ENCODE measurements around the gene ZNF219.

DNA sequence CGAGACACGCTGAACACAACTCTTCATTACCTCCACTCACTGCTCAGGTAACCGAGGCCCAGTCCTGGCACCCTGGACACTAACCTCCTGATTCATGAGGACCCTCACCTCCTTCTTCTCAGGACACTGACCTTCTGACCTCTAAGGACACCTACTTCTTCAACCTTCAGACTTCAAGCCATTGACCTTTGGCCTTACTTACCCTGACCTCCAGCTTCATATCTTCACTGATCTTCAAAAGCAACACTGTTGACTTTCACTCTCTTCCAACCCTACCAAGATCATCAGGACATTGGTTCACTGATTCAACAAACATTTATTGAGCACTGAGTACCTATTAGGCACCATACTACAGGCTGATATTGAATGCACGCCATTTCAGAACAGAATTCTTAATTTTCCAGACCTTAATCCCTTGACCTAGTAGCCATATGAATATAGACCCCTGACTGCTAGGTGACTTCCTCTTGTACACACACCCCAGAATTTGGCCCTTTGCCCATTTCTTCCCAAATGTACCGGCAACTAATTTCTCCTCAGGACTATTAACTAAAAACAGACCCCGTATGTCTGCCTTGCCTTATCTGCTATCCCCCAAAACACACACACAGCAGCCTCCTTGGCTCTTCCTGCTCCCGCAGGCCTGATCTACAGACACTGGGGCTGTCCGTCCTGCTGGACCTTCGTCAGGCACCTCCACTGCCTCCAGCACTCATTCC is 22.6 kb downstream of the ZNF219 start:
- TF ChIP-seq, protein P1, sequence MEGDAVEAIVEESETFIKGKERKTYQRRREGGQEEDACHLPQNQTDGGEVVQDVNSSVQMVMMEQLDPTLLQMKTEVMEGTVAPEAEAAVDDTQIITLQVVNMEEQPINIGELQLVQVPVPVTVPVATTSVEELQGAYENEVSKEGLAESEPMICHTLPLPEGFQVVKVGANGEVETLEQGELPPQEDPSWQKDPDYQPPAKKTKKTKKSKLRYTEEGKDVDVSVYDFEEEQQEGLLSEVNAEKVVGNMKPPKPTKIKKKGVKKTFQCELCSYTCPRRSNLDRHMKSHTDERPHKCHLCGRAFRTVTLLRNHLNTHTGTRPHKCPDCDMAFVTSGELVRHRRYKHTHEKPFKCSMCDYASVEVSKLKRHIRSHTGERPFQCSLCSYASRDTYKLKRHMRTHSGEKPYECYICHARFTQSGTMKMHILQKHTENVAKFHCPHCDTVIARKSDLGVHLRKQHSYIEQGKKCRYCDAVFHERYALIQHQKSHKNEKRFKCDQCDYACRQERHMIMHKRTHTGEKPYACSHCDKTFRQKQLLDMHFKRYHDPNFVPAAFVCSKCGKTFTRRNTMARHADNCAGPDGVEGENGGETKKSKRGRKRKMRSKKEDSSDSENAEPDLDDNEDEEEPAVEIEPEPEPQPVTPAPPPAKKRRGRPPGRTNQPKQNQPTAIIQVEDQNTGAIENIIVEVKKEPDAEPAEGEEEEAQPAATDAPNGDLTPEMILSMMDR (IDR thresholded peaks at IDR 0.05), result no peak
- TF ChIP-seq TCF7L2 (IDR thresholded peaks at IDR 0.05; ENCODE audit: low read depth, low read length), result no peak
- TF ChIP-seq POLR2AphosphoS5 (IDR thresholded peaks at IDR 0.05; ENCODE audit: low read depth, low read length), result no peak
- TF ChIP-seq, protein P2, sequence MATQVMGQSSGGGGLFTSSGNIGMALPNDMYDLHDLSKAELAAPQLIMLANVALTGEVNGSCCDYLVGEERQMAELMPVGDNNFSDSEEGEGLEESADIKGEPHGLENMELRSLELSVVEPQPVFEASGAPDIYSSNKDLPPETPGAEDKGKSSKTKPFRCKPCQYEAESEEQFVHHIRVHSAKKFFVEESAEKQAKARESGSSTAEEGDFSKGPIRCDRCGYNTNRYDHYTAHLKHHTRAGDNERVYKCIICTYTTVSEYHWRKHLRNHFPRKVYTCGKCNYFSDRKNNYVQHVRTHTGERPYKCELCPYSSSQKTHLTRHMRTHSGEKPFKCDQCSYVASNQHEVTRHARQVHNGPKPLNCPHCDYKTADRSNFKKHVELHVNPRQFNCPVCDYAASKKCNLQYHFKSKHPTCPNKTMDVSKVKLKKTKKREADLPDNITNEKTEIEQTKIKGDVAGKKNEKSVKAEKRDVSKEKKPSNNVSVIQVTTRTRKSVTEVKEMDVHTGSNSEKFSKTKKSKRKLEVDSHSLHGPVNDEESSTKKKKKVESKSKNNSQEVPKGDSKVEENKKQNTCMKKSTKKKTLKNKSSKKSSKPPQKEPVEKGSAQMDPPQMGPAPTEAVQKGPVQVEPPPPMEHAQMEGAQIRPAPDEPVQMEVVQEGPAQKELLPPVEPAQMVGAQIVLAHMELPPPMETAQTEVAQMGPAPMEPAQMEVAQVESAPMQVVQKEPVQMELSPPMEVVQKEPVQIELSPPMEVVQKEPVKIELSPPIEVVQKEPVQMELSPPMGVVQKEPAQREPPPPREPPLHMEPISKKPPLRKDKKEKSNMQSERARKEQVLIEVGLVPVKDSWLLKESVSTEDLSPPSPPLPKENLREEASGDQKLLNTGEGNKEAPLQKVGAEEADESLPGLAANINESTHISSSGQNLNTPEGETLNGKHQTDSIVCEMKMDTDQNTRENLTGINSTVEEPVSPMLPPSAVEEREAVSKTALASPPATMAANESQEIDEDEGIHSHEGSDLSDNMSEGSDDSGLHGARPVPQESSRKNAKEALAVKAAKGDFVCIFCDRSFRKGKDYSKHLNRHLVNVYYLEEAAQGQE (IDR thresholded peaks at IDR 0.05; ENCODE audit: insufficient read depth in 1 of 2, low read depth in 2 of 2, low read length in 1 of 2), result no peak
- TF ChIP-seq SIN3A (IDR thresholded peaks at IDR 0.05; ENCODE audit: borderline replicate concordance, insufficient read depth, low read depth, low read length), result no peak

Data from Panc1 (cell line).